ENCODE data around the gene FOXO3. TPM values are rescaled to one million over a fixed set of nuclear protein-coding genes. Genes with fewer than 3 reads are reported as not detected.
A peak's percentile ranks its signal among the peaks of the same experiment; 100 is the strongest.

Gene FOXO3
- polyA plus RNA-seq, 1 donor (not counting 4 experiments of a cell fraction or from before 2014, with no cell fraction given), result 17.6 TPM

- no peaks in the 10 kb centered on the region for H3K9me1 ChIP-seq (ENCODE audit: control insufficient read depth, extremely low read depth, insufficient read depth, low read length)
- FAIRE-seq (peak; percentile 97), DNase-seq (ENCODE audit: low read depth, low spot score) (peak; percentile 98)
- H3K36me3 ChIP-seq (ENCODE audit: control insufficient read depth in 2 of 2, extremely low read depth in 1 of 2, insufficient read depth in 2 of 2, low read length in 2 of 2), result peaks cover 0 to 5% of the 10 kb centered on the region in 2 experiments
- H3K4me2 ChIP-seq (ENCODE audit: control insufficient read depth, extremely low read depth, insufficient read depth, low read depth, low read length), result peak overlapping the region; percentile 61
- dilution Hi-C loops (cut with MboI; ENCODE audit: extremely low pct_ligation_motif_present, low sequenced_read_pairs), result no loop called here
- H3K79me2 ChIP-seq (ENCODE audit: control insufficient read depth, insufficient read depth, low read length), result no peaks in the 10 kb centered on the region
- H4K20me1 ChIP-seq (ENCODE audit: control insufficient read depth, extremely low read depth, insufficient read depth, low read length), result no peaks in the 10 kb centered on the region
- H3K4me3 ChIP-seq (ENCODE audit: control insufficient read depth in 2 of 3, extremely low read depth in 1 of 3, insufficient read depth in 2 of 3, low read depth in 1 of 3, low read length in 3 of 3), result peak overlapping the region in 1 of 3 experiments; percentile 21
- no peaks in the 10 kb centered on the region for H3K9me3 ChIP-seq (ENCODE audit: control insufficient read depth, low read depth, low read length)
- peaks cover 54% of the 10 kb centered on the region for H3K4me1 ChIP-seq (ENCODE audit: control insufficient read depth, extremely low read depth, insufficient read depth, low read length)
- TF ChIP-seq EZH2 (IDR thresholded peaks at IDR 0.05; ENCODE audit: low read length) (no peak), CTCF (optimal IDR thresholded peaks at IDR 0.05 in 1 of 3, IDR thresholded peaks at IDR 0.05 in 1 of 3, conservative IDR thresholded peaks at IDR 0.05 in 1 of 3; ENCODE audit: extremely low read depth in 1 of 3, insufficient read depth in 2 of 3, low read length in 3 of 3) (no peak)
- H3K27me3 ChIP-seq (ENCODE audit: control insufficient read depth, extremely low read depth, insufficient read depth, low read length), result no peaks in the 10 kb centered on the region
- H3K27ac ChIP-seq (ENCODE audit: control insufficient read depth, insufficient read depth, low read length), result peak overlapping the region; percentile 76
- no peak overlapping the region for H2AFZ ChIP-seq (ENCODE audit: control insufficient read depth, low read length)
- H3K9ac ChIP-seq (ENCODE audit: control insufficient read depth, extremely low read depth, insufficient read depth, low read length), result peak overlapping the region; percentile 36
Observed at GRCh38 chr6:108689272-108690161, 128.8 kb downstream of the FOXO3 start.

GRCh38 chr6:108690326-108691049 is 129.8 kb downstream of the FOXO3 start:
- Histone ChIP-seq H3K9ac (ENCODE audit: control insufficient read depth, extremely low read depth, insufficient read depth, low read length) (no peak overlapping the region), H3K27ac (ENCODE audit: control insufficient read depth, insufficient read depth, low read length) (peak overlapping the region; percentile 76), H3K4me3 (ENCODE audit: control insufficient read depth in 2 of 3, extremely low read depth in 1 of 3, insufficient read depth in 2 of 3, low read depth in 1 of 3, low read length in 3 of 3) (no peak overlapping the region), H3K9me3 (ENCODE audit: control insufficient read depth, low read depth, low read length) (no peaks in the 10 kb centered on the region), H4K20me1 (ENCODE audit: control insufficient read depth, extremely low read depth, insufficient read depth, low read length) (no peaks in the 10 kb centered on the region), H3K9me1 (ENCODE audit: control insufficient read depth, extremely low read depth, insufficient read depth, low read length) (no peaks in the 10 kb centered on the region), H3K79me2 (ENCODE audit: control insufficient read depth, insufficient read depth, low read length) (no peaks in the 10 kb centered on the region), H3K4me1 (ENCODE audit: control insufficient read depth, extremely low read depth, insufficient read depth, low read length) (peaks cover 55% of the 10 kb centered on the region), H3K4me2 (ENCODE audit: control insufficient read depth, extremely low read depth, insufficient read depth, low read depth, low read length) (peak overlapping the region; percentile 61), H2AFZ (ENCODE audit: control insufficient read depth, low read length) (no peak overlapping the region), H3K36me3 (ENCODE audit: control insufficient read depth in 2 of 2, extremely low read depth in 1 of 2, insufficient read depth in 2 of 2, low read length in 2 of 2) (peaks cover 0 to 5% of the 10 kb centered on the region in 2 experiments), H3K27me3 (ENCODE audit: control insufficient read depth, extremely low read depth, insufficient read depth, low read length) (no peaks in the 10 kb centered on the region)
- FAIRE-seq (peak; percentile 88), DNase-seq (ENCODE audit: low read depth, low spot score) (no peak)
- dilution Hi-C loops (cut with MboI; ENCODE audit: extremely low pct_ligation_motif_present, low sequenced_read_pairs), result no loop called here
- TF ChIP-seq CTCF (optimal IDR thresholded peaks at IDR 0.05 in 1 of 3, IDR thresholded peaks at IDR 0.05 in 1 of 3, conservative IDR thresholded peaks at IDR 0.05 in 1 of 3; ENCODE audit: extremely low read depth in 1 of 3, insufficient read depth in 2 of 3, low read length in 3 of 3) (no peak), EZH2 (IDR thresholded peaks at IDR 0.05; ENCODE audit: low read length) (no peak)
